ENCODE results near the gene STT3B. TPM values are rescaled to one million over a fixed set of nuclear protein-coding genes. Genes with fewer than 3 reads are reported as not detected.
A peak's percentile ranks its signal among the peaks of the same experiment; 100 is the strongest.

The STT3B gene
- total RNA-seq, 1 experiment from 2014 or later, result 105 TPM

DNA sequence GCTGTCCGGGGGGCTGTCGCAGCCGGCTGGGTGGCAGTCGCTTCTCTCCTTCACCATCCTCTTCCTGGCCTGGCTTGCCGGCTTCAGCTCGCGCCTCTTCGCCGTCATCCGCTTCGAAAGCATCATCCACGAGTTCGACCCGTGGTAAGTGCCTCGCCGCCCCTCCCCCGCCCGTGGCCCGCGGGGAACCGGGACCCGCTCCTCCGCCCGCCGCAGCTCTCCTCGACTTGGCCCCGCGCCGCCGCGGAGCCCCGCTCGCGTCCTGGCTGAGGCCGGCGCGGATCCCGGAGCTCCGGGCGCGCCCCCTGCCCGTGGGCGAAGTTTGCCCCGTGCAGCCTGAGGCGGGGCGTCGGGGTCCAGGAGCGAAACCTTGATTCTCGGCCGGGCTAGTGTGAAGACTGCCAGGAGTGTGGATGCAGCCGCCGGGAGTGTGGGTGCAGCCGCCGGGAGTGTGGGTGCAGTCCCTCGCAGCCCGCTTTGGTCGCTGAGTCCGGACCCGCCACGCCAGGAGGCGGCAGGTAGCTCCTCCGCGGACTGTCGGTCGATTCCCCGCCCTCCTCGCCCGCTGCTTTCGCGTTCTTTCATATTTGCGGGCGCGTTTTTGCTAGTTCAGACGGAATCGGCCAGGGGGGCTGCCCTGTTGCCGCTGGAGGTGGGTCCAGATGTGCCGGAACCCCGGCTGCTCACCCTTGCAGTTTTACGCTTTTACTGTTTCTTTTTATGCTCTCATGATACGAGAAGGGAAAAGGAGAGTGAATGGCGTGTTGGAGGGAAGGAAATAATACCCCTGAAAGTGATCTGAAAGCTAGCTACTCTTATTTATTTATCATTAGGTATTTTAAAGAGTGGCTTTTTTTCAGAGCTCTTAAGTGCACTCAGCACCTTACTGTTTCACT is 692 bp downstream of the STT3B start:
- Histone ChIP-seq H3K4me3 (ENCODE audit: low read depth in 2 of 2, low read length in 2 of 2) (peak overlapping the region; percentile 85 to 87), H3K27me3 (ENCODE audit: control insufficient read depth, insufficient read depth, low read length) (no peaks in the 10 kb centered on the region), H3K9me3 (ENCODE audit: control insufficient read depth, insufficient read depth, low read depth, low read length) (no peaks in the 10 kb centered on the region), H3K27ac (ENCODE audit: low read length) (peak overlapping the region; percentile 78), H3K36me3 (ENCODE audit: control insufficient read depth, insufficient read depth, low read length) (no peaks in the 10 kb centered on the region; the same call in 1 of the 2 replicates), H3K4me1 (ENCODE audit: control insufficient read depth, insufficient read depth, low read length) (peaks cover 12% of the 10 kb centered on the region; the same call in 1 of the 2 replicates)
- TF ChIP-seq TCF7L2 (IDR thresholded peaks at IDR 0.05; ENCODE audit: low read depth, low read length) (no peak), POLR2AphosphoS5 (IDR thresholded peaks at IDR 0.05; ENCODE audit: low read depth, low read length) (no peak)
- TF ChIP-seq, protein P1, sequence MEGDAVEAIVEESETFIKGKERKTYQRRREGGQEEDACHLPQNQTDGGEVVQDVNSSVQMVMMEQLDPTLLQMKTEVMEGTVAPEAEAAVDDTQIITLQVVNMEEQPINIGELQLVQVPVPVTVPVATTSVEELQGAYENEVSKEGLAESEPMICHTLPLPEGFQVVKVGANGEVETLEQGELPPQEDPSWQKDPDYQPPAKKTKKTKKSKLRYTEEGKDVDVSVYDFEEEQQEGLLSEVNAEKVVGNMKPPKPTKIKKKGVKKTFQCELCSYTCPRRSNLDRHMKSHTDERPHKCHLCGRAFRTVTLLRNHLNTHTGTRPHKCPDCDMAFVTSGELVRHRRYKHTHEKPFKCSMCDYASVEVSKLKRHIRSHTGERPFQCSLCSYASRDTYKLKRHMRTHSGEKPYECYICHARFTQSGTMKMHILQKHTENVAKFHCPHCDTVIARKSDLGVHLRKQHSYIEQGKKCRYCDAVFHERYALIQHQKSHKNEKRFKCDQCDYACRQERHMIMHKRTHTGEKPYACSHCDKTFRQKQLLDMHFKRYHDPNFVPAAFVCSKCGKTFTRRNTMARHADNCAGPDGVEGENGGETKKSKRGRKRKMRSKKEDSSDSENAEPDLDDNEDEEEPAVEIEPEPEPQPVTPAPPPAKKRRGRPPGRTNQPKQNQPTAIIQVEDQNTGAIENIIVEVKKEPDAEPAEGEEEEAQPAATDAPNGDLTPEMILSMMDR (IDR thresholded peaks at IDR 0.05), result peak; percentile 28
- intact Hi-C loops (cut with micrococcal nuclease; ENCODE audit: unreplicated experiment) (no loop called here), in situ Hi-C loops (cut with HindIII; ENCODE audit: low pct_unique_long_range_greater_than_20kb, low sequenced_read_pairs) (no loop called here)
- no TSS peak for BruUV-seq (replicated peaks)
- no peak for ATAC-seq
- no peak for DNase-seq (ENCODE audit: low read depth, low spot score)
- CTCF ChIA-PET, result no interaction called here
- POLR2A ChIA-PET, result no interaction called here

DNA sequence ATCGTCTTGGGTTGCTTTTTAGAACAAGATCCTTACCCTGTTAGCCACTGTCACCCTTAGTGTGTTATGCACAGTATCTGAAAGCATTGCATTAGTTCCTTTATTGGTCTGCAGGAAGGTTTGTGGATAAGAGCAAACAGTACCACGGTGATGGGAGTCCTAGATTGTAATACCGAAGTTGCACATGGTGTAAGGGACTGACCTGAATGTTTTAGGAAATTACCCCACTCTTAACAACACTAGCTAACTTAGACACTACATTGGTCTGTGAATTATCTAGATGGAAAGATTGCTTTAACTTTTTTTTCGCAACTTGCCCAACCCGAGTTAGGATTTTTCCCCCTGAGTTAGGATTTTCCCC is 1.3 kb downstream of the STT3B start:
- H3K4me1 ChIP-seq (ENCODE audit: control insufficient read depth, insufficient read depth, low read length), result peaks cover 12% of the 10 kb centered on the region; the same call in 1 of the 2 replicates
- TF ChIP-seq SIN3A (IDR thresholded peaks at IDR 0.05; ENCODE audit: borderline replicate concordance, insufficient read depth, low read depth, low read length), result no peak
- TF ChIP-seq POLR2AphosphoS5 (IDR thresholded peaks at IDR 0.05; ENCODE audit: low read depth, low read length), result no peak
- TF ChIP-seq REST (IDR thresholded peaks at IDR 0.05; ENCODE audit: insufficient read depth in 1 of 2, low read depth in 2 of 2, low read length in 1 of 2), result no peak
- TF ChIP-seq TCF7L2 (IDR thresholded peaks at IDR 0.05; ENCODE audit: low read depth, low read length), result no peak
- TF ChIP-seq, protein P1 (IDR thresholded peaks at IDR 0.05), result no peak
- peak overlapping the region; percentile 78 for H3K27ac ChIP-seq (ENCODE audit: low read length)
- H3K27me3 ChIP-seq (ENCODE audit: control insufficient read depth, insufficient read depth, low read length), result no peaks in the 10 kb centered on the region
- ChIA-PET POLR2A (no interaction called here), CTCF (no interaction called here)
- in situ Hi-C loops (cut with HindIII; ENCODE audit: low pct_unique_long_range_greater_than_20kb, low sequenced_read_pairs) (no loop called here), intact Hi-C loops (cut with micrococcal nuclease; ENCODE audit: unreplicated experiment) (no loop called here)
- no peak for DNase-seq (ENCODE audit: low read depth, low spot score)
- H3K36me3 ChIP-seq (ENCODE audit: control insufficient read depth, insufficient read depth, low read length), result no peaks in the 10 kb centered on the region; the same call in 1 of the 2 replicates
- no peaks in the 10 kb centered on the region for H3K9me3 ChIP-seq (ENCODE audit: control insufficient read depth, insufficient read depth, low read depth, low read length)
- ATAC-seq, result no peak
- H3K4me3 ChIP-seq (ENCODE audit: low read depth in 2 of 2, low read length in 2 of 2), result peak overlapping the region; percentile 85 to 87
- no TSS peak for BruUV-seq (replicated peaks)

Data from Panc1 (cell line).